Neural crest cell (in vitro differentiated cells): ENCODE measurements around the gene ARHGAP6. TPM values are rescaled to one million over a fixed set of nuclear protein-coding genes. Genes with fewer than 3 reads are reported as not detected.

Source experiments
- DNase-seq: peaks from one replicate; pipeline ENCODE4 v3.0.0; 2021; ENCODE audit warnings: low read depth, mixed read lengths, low spot score
- H3K27ac Mint-ChIP-seq: one replicate; pipeline ENCODE4 v1.8.0; 2021; ENCODE audit warnings: mild to moderate bottlenecking, mixed read lengths; ENCODE audit not compliant: unreplicated experiment
- H3K27me3 Mint-ChIP-seq: 2 replicates; pipeline ENCODE4 v1.8.0; 2021; ENCODE audit warnings: low read depth, mild to moderate bottlenecking, mixed read lengths
- H3K36me3 Mint-ChIP-seq: 2 replicates; pipeline ENCODE4 v1.8.0; 2021; ENCODE audit warnings: low read depth, mild to moderate bottlenecking, mixed read lengths
- H3K4me1 Mint-ChIP-seq: 2 replicates; pipeline ENCODE4 v1.8.0; 2021; ENCODE audit warnings: mixed read lengths
- H3K4me3 Mint-ChIP-seq: one replicate; pipeline ENCODE4 v1.8.0; 2021; ENCODE audit warnings: mild to moderate bottlenecking, mixed read lengths
- H3K9me3 Mint-ChIP-seq: 2 replicates; pipeline ENCODE4 v1.8.0; 2021; ENCODE audit warnings: mixed read lengths
- total RNA-seq: library from RNA; stranded (reverse); gene quantifications from 2 replicates; pipeline ENCODE4 v1.2.1, GENCODE V29; 2021
- TF ChIP-seq, protein P1 (sequence below): fragments of 200-600 bp; sonication (generic); conservative IDR thresholded peaks from 2 replicates; pipeline ENCODE4 v1.5.0; 2021; ENCODE audit warnings: antibody characterized with exemption, mild to moderate bottlenecking

ARHGAP6 gene
- total RNA-seq, 1 donor from 2014 or later: 2.7 TPM

DNA sequence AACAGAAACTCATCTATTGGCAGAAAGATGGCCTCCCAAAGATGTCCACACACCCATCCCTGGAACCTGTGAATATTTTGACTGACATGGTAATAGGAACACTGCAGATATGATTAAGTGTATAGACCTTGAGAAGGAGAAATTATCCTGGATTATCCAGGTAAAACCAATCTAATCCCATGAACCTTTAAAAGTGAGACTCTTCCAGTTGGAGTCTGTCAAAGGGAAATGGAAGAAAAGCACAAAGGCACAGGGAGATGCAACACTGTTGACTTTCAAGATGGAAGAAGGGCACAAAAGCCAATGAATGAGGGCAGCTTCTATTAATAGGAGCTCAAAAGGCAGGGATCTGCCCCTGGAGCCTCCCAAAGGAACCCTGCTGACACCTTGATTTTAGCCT is 289.6 kb downstream of the ARHGAP6 start:
- H3K4me3 Mint-ChIP-seq: no peak overlapping the region
- no peaks in the 10 kb centered on the region for H3K4me1 Mint-ChIP-seq
- no peak for DNase-seq
- no peaks in the 10 kb centered on the region for H3K27me3 Mint-ChIP-seq
- no peak overlapping the region for H3K27ac Mint-ChIP-seq
- TF ChIP-seq, protein P1, sequence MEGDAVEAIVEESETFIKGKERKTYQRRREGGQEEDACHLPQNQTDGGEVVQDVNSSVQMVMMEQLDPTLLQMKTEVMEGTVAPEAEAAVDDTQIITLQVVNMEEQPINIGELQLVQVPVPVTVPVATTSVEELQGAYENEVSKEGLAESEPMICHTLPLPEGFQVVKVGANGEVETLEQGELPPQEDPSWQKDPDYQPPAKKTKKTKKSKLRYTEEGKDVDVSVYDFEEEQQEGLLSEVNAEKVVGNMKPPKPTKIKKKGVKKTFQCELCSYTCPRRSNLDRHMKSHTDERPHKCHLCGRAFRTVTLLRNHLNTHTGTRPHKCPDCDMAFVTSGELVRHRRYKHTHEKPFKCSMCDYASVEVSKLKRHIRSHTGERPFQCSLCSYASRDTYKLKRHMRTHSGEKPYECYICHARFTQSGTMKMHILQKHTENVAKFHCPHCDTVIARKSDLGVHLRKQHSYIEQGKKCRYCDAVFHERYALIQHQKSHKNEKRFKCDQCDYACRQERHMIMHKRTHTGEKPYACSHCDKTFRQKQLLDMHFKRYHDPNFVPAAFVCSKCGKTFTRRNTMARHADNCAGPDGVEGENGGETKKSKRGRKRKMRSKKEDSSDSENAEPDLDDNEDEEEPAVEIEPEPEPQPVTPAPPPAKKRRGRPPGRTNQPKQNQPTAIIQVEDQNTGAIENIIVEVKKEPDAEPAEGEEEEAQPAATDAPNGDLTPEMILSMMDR: no peak
- H3K36me3 Mint-ChIP-seq: peaks cover 3% of the 10 kb centered on the region
- peaks cover 16% of the 10 kb centered on the region for H3K9me3 Mint-ChIP-seq

DNA sequence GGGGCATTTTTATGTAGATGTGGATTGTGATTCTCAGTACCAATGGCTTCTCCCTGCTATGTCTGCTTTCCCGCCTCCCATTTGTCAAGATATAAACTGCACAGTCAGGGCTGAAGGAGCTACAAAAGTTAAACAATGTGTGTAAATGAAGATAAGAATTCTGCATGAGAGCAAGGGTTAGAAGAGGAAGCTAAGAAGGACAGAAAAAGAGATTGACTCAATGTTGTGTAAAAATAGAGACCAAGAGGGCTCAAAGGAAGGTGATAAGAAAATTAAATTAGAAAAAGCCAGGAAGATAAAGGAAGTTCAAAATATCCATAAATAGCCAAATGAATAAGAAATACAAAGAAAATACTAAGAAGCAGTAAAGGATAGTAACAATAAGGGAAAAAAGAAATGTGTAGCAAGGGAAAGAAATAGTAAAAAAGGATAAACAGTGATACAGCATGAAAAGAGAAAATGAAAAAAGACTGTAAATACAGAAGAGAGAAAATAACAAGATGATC is 290.1 kb downstream of the ARHGAP6 start:
- Mint-ChIP-seq H3K36me3 (peaks cover 3% of the 10 kb centered on the region), H3K4me1 (no peaks in the 10 kb centered on the region), H3K4me3 (no peak overlapping the region), H3K9me3 (peaks cover 17% of the 10 kb centered on the region), H3K27me3 (no peaks in the 10 kb centered on the region), H3K27ac (no peak overlapping the region)
- no peak for DNase-seq
- TF ChIP-seq, protein P1: no peak

- TF ChIP-seq, protein P1: no peak
These were observed 291.1 kb downstream of the ARHGAP6 start for GRCh38 chrX:11374570-11374969.

DNA sequence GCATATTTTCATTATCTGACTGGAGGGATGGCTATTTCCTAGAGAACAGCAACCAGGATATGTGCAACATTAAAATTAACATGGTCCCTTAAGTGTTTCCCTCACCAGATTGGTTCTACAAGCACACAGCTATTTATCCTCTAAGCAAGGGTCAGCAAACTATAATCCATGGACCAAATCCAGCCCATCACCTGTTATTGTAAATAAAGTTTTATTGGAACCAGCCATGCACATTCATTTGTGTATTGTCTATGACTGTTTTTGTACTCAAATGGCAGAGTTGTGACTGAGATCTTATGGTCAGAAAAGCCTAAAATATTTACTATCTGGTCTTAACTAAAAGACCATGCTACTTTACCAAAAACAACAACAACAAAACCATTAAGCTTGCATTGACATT is 294.6 kb downstream of the ARHGAP6 start:
- Mint-ChIP-seq H3K36me3 (peaks cover 3% of the 10 kb centered on the region), H3K27me3 (no peaks in the 10 kb centered on the region), H3K4me3 (no peak overlapping the region), H3K4me1 (no peaks in the 10 kb centered on the region), H3K9me3 (peaks cover 16% of the 10 kb centered on the region), H3K27ac (no peak overlapping the region)
- no peak for DNase-seq
- TF ChIP-seq, protein P1: no peak

More at GRCh38 chrX:11374570-11374969, 291.1 kb downstream of the ARHGAP6 start:
- no peaks in the 10 kb centered on the region for H3K27me3 Mint-ChIP-seq
- DNase-seq: no peak
- no peak overlapping the region for H3K4me3 Mint-ChIP-seq
- no peak overlapping the region for H3K27ac Mint-ChIP-seq
- H3K9me3 Mint-ChIP-seq: peaks cover 22% of the 10 kb centered on the region
- no peaks in the 10 kb centered on the region for H3K4me1 Mint-ChIP-seq
- peaks cover 3% of the 10 kb centered on the region for H3K36me3 Mint-ChIP-seq

DNA sequence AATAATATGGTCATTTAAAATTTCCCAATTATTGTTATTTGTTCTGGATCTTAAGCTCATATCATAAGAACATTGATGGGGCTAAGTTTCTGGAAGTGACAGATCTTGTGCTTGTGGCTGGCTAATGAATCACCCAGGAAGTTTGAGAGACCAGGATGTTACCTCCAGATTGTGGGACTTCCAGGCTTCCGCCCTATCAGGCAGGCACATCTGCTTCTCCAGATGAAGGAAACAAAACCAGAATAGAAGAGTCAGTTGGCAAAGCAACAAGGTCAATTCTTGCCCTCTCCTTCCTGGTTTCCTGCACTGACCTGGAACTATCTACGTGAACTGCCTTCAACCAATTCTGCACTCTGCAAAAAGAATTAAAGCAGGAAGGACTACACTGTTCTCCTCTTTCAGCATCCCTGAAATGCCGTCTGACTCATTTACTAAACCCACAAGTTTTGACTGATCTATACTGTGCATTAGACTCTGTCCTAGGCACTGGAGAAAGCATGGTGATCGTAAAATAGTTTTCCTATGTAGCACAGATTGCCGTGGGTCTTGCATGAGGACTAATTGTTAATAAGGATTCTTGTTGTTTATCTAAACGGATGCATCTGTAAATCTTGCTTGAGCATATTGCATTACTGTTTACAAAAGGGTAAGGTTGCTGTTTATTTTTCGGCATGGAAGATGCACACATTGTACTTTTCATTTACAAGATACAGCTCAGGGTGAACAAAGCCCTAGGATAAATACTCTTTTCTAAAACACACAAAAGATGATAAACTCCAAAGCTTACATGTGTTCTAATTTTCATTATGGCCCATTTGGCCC is 297.9 kb downstream of the ARHGAP6 start:
- TF ChIP-seq, protein P1: no peak
- no peaks in the 10 kb centered on the region for H3K36me3 Mint-ChIP-seq
- no peak for DNase-seq
- no peaks in the 10 kb centered on the region for H3K27me3 Mint-ChIP-seq
- no peaks in the 10 kb centered on the region for H3K4me1 Mint-ChIP-seq
- no peak overlapping the region for H3K4me3 Mint-ChIP-seq
- H3K27ac Mint-ChIP-seq: no peak overlapping the region
- peaks cover 15% of the 10 kb centered on the region for H3K9me3 Mint-ChIP-seq
